ENCODE measurements around the gene ECE1.
"Not testable (repeated sequence)": the region's sequence is repeated elsewhere in the genome, so short reads cannot be mapped to it uniquely, and the experiment has no call there.

ECE1 gene

GRCh38 chr1:21246905-21247642, 43.2 kb downstream of the ECE1 start:
- DNase-seq, result no peak

GRCh38 chr1:21245688-21246229, 44.5 kb downstream of the ECE1 start:
- DNase-seq, result no peak

GRCh38 chr1:21244986-21245687, 45.1 kb downstream of the ECE1 start:
- no peak for DNase-seq

- DNase-seq, result no peak
Measured at GRCh38 chr1:21244154-21244553, 46.1 kb downstream of the ECE1 start.

- no peak for DNase-seq
Measured at GRCh38 chr1:21242846-21243245, 47.4 kb downstream of the ECE1 start.

GRCh38 chr1:21241771-21242581, 48.3 kb downstream of the ECE1 start:
- no peak for DNase-seq

- no peak for DNase-seq
Measured at GRCh38 chr1:21240706-21241105, 49.6 kb downstream of the ECE1 start.

GRCh38 chr1:21239221-21239620, 51.0 kb downstream of the ECE1 start:
- DNase-seq, result no peak

- DNase-seq, result no peak
Measured at GRCh38 chr1:21238141-21238800, 52.0 kb downstream of the ECE1 start.

- DNase-seq, result no peak
Measured at GRCh38 chr1:21237446-21238088, 52.7 kb downstream of the ECE1 start.

GRCh38 chr1:21236178-21236577, 54.1 kb downstream of the ECE1 start:
- DNase-seq, result no peak

GRCh38 chr1:21234779-21235178, 55.5 kb downstream of the ECE1 start:
- no peak for DNase-seq

- no peak for DNase-seq
Measured at GRCh38 chr1:21233490-21233889, 56.8 kb downstream of the ECE1 start.

- no peak for DNase-seq
Measured at GRCh38 chr1:21232044-21232443, 58.2 kb downstream of the ECE1 start.

- DNase-seq, result no peak
Measured at GRCh38 chr1:21229246-21230000, 60.8 kb downstream of the ECE1 start.

GRCh38 chr1:21228224-21228623, 62.0 kb downstream of the ECE1 start:
- DNase-seq, result not testable (repeated sequence)

- DNase-seq, result no peak
Measured at GRCh38 chr1:21225065-21225464, 65.2 kb downstream of the ECE1 start.

GRCh38 chr1:21220815-21221214, 69.4 kb downstream of the ECE1 start:
- no peak for DNase-seq

- DNase-seq, result no peak
Measured at GRCh38 chr1:21219674-21220073, 70.6 kb downstream of the ECE1 start.

GRCh38 chr1:21217812-21218596, 72.3 kb downstream of the ECE1 start:
- peak in 2 of 4 experiments; percentile 6 to 19 for DNase-seq
